Measurements from ENCODE around the gene DNAAF3.

DNA sequence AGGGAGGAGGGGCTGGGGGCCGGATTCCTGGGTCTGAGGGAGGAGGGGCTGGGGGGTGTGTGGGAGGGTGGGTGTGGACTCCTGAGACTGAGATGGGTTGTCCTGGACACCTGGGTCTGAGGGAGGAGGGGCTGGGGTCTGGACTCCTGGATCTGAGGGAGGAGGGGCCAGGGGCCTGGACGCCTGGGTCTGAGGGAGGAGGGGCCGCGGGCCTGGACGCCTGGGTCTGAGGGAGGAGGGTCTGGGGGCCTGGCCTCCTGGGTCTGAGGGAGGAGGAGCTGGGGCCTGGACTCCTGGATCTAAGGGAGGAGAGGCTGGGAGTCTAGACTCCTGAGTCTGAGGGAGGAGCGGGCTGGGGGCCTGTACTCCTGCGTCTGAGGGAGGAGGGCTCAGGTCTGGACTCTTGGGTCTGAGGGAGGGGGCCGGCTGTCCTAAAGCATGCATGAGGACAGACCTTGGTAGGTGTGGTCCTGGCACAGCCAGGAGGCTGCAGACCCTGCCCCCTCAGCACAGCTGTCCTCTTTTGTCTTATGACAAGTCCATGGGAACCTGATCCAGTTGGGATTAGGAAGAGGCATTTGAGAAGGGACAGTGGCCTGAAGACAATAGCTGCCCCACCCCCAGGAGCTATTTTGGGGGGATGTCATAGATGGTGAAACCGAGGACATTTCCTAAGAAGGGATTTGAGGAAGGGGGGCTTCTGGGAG lies 18.7 kb downstream of the DNAAF3 start:
- TF ChIP-seq, protein P1, sequence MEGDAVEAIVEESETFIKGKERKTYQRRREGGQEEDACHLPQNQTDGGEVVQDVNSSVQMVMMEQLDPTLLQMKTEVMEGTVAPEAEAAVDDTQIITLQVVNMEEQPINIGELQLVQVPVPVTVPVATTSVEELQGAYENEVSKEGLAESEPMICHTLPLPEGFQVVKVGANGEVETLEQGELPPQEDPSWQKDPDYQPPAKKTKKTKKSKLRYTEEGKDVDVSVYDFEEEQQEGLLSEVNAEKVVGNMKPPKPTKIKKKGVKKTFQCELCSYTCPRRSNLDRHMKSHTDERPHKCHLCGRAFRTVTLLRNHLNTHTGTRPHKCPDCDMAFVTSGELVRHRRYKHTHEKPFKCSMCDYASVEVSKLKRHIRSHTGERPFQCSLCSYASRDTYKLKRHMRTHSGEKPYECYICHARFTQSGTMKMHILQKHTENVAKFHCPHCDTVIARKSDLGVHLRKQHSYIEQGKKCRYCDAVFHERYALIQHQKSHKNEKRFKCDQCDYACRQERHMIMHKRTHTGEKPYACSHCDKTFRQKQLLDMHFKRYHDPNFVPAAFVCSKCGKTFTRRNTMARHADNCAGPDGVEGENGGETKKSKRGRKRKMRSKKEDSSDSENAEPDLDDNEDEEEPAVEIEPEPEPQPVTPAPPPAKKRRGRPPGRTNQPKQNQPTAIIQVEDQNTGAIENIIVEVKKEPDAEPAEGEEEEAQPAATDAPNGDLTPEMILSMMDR (conservative IDR thresholded peaks at IDR 0.05; ENCODE audit: low read length) = no peak
- TF ChIP-seq EZH2phosphoT487 (IDR thresholded peaks at IDR 0.05; ENCODE audit: borderline replicate concordance) = no peak

Measured in Loucy (cell line).